NCI-H1694 treated with DMSO at 0.1 percent for 48 hours (cell line): ENCODE measurements around the gene KCNIP4.

ENCODE experiments used
- DNase-seq: peaks from one replicate; lab custom pipeline; 2025; lab: John Stamatoyannopoulos, UW

KCNIP4 gene

GRCh38 chr4:20954541-20954940 lies 994.0 kb downstream of the KCNIP4 start:
- peak; percentile 77 for DNase-seq

- DNase-seq: no peak
These were observed 1003.6 kb downstream of the KCNIP4 start for GRCh38 chr4:20944961-20945360.

- DNase-seq: no peak
These were observed 1004.1 kb downstream of the KCNIP4 start for GRCh38 chr4:20944451-20944850.

GRCh38 chr4:20938204-20938603 lies 1010.4 kb downstream of the KCNIP4 start:
- no peak for DNase-seq

GRCh38 chr4:20926529-20926928 lies 1022.0 kb downstream of the KCNIP4 start:
- no peak for DNase-seq

- no peak for DNase-seq
These were observed 1023.4 kb downstream of the KCNIP4 start for GRCh38 chr4:20925176-20925575.

GRCh38 chr4:20922962-20923361 lies 1025.6 kb downstream of the KCNIP4 start:
- no peak for DNase-seq

GRCh38 chr4:20916106-20916505 lies 1032.5 kb downstream of the KCNIP4 start:
- no peak for DNase-seq

- DNase-seq: no peak
These were observed 1043.6 kb downstream of the KCNIP4 start for GRCh38 chr4:20904966-20905365.

- no peak for DNase-seq
These were observed 1046.7 kb downstream of the KCNIP4 start for GRCh38 chr4:20901851-20902250.

GRCh38 chr4:20899591-20899990 lies 1049.0 kb downstream of the KCNIP4 start:
- no peak for DNase-seq

GRCh38 chr4:20895988-20896387 lies 1052.6 kb downstream of the KCNIP4 start:
- DNase-seq: no peak

GRCh38 chr4:20895208-20895607 lies 1053.4 kb downstream of the KCNIP4 start:
- DNase-seq: no peak

- DNase-seq: no peak
These were observed 1057.8 kb downstream of the KCNIP4 start for GRCh38 chr4:20890761-20891160.

GRCh38 chr4:20889901-20890300 lies 1058.7 kb downstream of the KCNIP4 start:
- DNase-seq: no peak

GRCh38 chr4:20883677-20884076 lies 1064.9 kb downstream of the KCNIP4 start:
- no peak for DNase-seq

GRCh38 chr4:20883231-20883630 lies 1065.3 kb downstream of the KCNIP4 start:
- no peak for DNase-seq

- DNase-seq: no peak
These were observed 1066.1 kb downstream of the KCNIP4 start for GRCh38 chr4:20882500-20882899.

- DNase-seq: no peak
These were observed 1066.9 kb downstream of the KCNIP4 start for GRCh38 chr4:20881658-20882057.

GRCh38 chr4:20878806-20879205 lies 1069.8 kb downstream of the KCNIP4 start:
- no peak for DNase-seq

- DNase-seq: no peak
These were observed 1078.1 kb downstream of the KCNIP4 start for GRCh38 chr4:20870436-20870835.

- no peak for DNase-seq
These were observed 1080.5 kb downstream of the KCNIP4 start for GRCh38 chr4:20868108-20868507.

- no peak for DNase-seq
These were observed 1087.7 kb downstream of the KCNIP4 start for GRCh38 chr4:20860878-20861277.

- no peak for DNase-seq
These were observed 1089.3 kb downstream of the KCNIP4 start for GRCh38 chr4:20859097-20859781.
